Retinal pigment epithelial cell (primary cell): ENCODE data around the gene PADI4.
A peak's percentile ranks its signal among the peaks of the same experiment; 100 is the strongest.

Experiments used
- DNase-seq: peaks from one replicate; pipeline ENCODE4 v3.0.0-alpha.2; 2010; ENCODE audit warnings: low read depth
- H3K4me3 ChIP-seq: 2 replicates; pipeline ENCODE4 v1.5.1; 2011; ENCODE audit warnings: mild to moderate bottlenecking, low read length, control low read depth, moderate library complexity
- CTCF ChIP-seq: conservative IDR thresholded peaks from 2 replicates; pipeline ENCODE4 v1.5.1; 2011; ENCODE audit warnings: low read depth, low read length, control low read depth, inconsistent platforms

Gene PADI4

GRCh38 chr1:17274186-17275170 lies 33.5 kb upstream of the PADI4 start:
- no peak overlapping the region for H3K4me3 ChIP-seq
- peak; percentile 78 for TF ChIP-seq CTCF
- DNase-seq, result no peak

- no peak for TF ChIP-seq CTCF
- no peak for DNase-seq
- H3K4me3 ChIP-seq, result no peak overlapping the region
These were observed 31.4 kb upstream of the PADI4 start for GRCh38 chr1:17276568-17276967.

GRCh38 chr1:17277511-17278159 lies 30.4 kb upstream of the PADI4 start:
- H3K4me3 ChIP-seq, result no peak overlapping the region
- TF ChIP-seq CTCF, result no peak
- no peak for DNase-seq

GRCh38 chr1:17278996-17279830 lies 28.8 kb upstream of the PADI4 start:
- TF ChIP-seq CTCF, result no peak
- no peak overlapping the region for H3K4me3 ChIP-seq
- DNase-seq, result no peak

GRCh38 chr1:17280436-17280835 lies 27.6 kb upstream of the PADI4 start:
- TF ChIP-seq CTCF, result no peak
- DNase-seq, result no peak
- no peak overlapping the region for H3K4me3 ChIP-seq

- TF ChIP-seq CTCF, result no peak
- no peak for DNase-seq
- H3K4me3 ChIP-seq, result no peak overlapping the region
These were observed 27.1 kb upstream of the PADI4 start for GRCh38 chr1:17280894-17281293.
